K562 (cell line): Measurements from ENCODE around the gene BROX. TPM values are rescaled to one million over a fixed set of nuclear protein-coding genes. Genes with fewer than 3 reads are reported as not detected.

Experiments
- ATAC-seq: fragments of 200-7000 bp; cut with Tn5 transposase; 3 replicates; pipeline ENCODE4 v1.9.1; 2020; ENCODE audit warnings: moderate library complexity
- BruUV-seq: library from RNA; stranded (reverse); fragments of 400-500 nt; replicated peaks from 2 replicates; lab custom pipeline; 2021; lab: Mats Ljungman, UMichigan
- CTCF ChIA-PET: fragments of 300-600 bp; formaldehyde crosslinking; extraction: SDS; loops from one replicate; lab custom pipeline; 2021; ENCODE audit warnings: low intra/inter-chr PET ratio; lab: Yijun Ruan, JAX
- POLR2A ChIA-PET: fragments of 300-600, 350-650 bp; sonication (Branson Sonifier 250); formaldehyde crosslinking; extraction: SDS; loops from one replicate; lab custom pipeline; 2021; ENCODE audit warnings: antibody characterized with exemption, inconsistent platforms; lab: Yijun Ruan, JAX
- DNase-seq, 4 experiments: peaks; one replicate each; pipeline versions ENCODE4 v3.0.0 to v3.0.0-alpha.2; 2011 to 2018; ENCODE audit warnings: low spot score in 3 of 4, mixed read lengths in 3 of 4; ENCODE audit errors: extremely low read depth in 1 of 4
- FAIRE-seq: peaks from 2 replicates; lab custom pipeline; 2011; peaks lifted over from hg19 to GRCh38; lab: Jason Lieb, UNC
- H2AFZ ChIP-seq: 2 replicates; pipeline ENCODE4 v1.6.0; 2011; ENCODE audit warnings: low read depth, low read length, control low read depth, inconsistent platforms
- H3K27ac ChIP-seq: fragments of 200-600 bp; 3 replicates; pipeline ENCODE4 v1.8.0; 2011; ENCODE audit warnings: low read depth, mild to moderate bottlenecking, control low read depth, inconsistent platforms, low read length, moderate library complexity, mixed read lengths; ENCODE audit errors: extremely low read depth
- H3K27me3 ChIP-seq, 2 experiments: fragments of 300-600 bp in 1 of 2; 2 replicates in 1 of 2; 3 replicates in 1 of 2; pipeline versions ENCODE4 v1.6.0 to v1.8.0; 2011; ENCODE audit warnings: inconsistent platforms in 2 of 2, low read length in 2 of 2, mild to moderate bottlenecking in 1 of 2, mixed read lengths in 1 of 2, moderate library complexity in 1 of 2; ENCODE audit not compliant: control insufficient read depth in 2 of 2, insufficient read depth in 2 of 2
- H3K36me3 ChIP-seq: fragments of 300-600 bp; 3 replicates; pipeline ENCODE4 v1.8.0; 2011; ENCODE audit warnings: mild to moderate bottlenecking, low read length, inconsistent platforms; ENCODE audit not compliant: control insufficient read depth, insufficient read depth
- H3K4me1 ChIP-seq, 2 experiments: fragments of 200-600 bp in 1 of 2; replicated peaks in 1 of 2; 2 replicates in 1 of 2; 3 replicates in 1 of 2; pipeline versions ENCODE4 v1.5.1 to v1.8.0; 2011; ENCODE audit warnings: inconsistent platforms in 2 of 2, low read length in 2 of 2, mild to moderate bottlenecking in 1 of 2, mixed read lengths in 1 of 2, moderate library complexity in 1 of 2; ENCODE audit not compliant: control insufficient read depth in 2 of 2, insufficient read depth in 2 of 2
- H3K4me2 ChIP-seq: 2 replicates; pipeline ENCODE4 v1.6.1; 2011; ENCODE audit warnings: low read length, control low read depth, inconsistent platforms, mixed read lengths; ENCODE audit not compliant: insufficient read depth
- H3K4me3 ChIP-seq: fragments of 200-600 bp; sonication (generic), shearing (Covaris generic); 2 replicates; pipeline ENCODE4 v1.5.1; 2016; ENCODE audit warnings: control low read depth, inconsistent platforms
- H3K79me2 ChIP-seq: fragments of 200-600 bp; 3 replicates; pipeline ENCODE4 v1.8.0; 2011; ENCODE audit warnings: low read length, inconsistent platforms; ENCODE audit not compliant: control insufficient read depth, insufficient read depth
- H3K9ac ChIP-seq, 2 experiments: 2 replicates each; pipeline versions ENCODE4 v1.6.0 to v1.6.1; 2011; ENCODE audit warnings: low read depth in 2 of 2, low read length in 2 of 2, control low read depth in 1 of 2, inconsistent platforms in 1 of 2, mild to moderate bottlenecking in 1 of 2, mixed read lengths in 1 of 2; ENCODE audit not compliant: insufficient read depth in 1 of 2
- H3K9me1 ChIP-seq: one replicate; pipeline ENCODE4 v1.6.0; 2011; ENCODE audit warnings: inconsistent platforms, mild to moderate bottlenecking, low read length, moderate library complexity; ENCODE audit not compliant: control insufficient read depth, insufficient read depth
- H3K9me3 ChIP-seq: replicated peaks from 2 replicates; pipeline ENCODE4 v1.5.1; 2011; ENCODE audit warnings: low read depth, low read length, inconsistent platforms; ENCODE audit not compliant: control insufficient read depth, insufficient read depth
- H4K20me1 ChIP-seq: replicated peaks from 2 replicates; pipeline ENCODE4 v1.6.1; 2011; ENCODE audit warnings: low read length, inconsistent platforms, mixed read lengths; ENCODE audit not compliant: control insufficient read depth, insufficient read depth
- MED1 ChIP-seq: sonication (generic); formaldehyde crosslinking; IDR thresholded peaks from 2 replicates; pipeline ENCODE4 v1.8.1; 2023; ENCODE audit warnings: missing genetic modification reagents, borderline replicate concordance
- NFIC ChIP-seq: fragments of 450-650 bp; IDR thresholded peaks from 2 replicates; pipeline ENCODE4 v1.6.1; 2017; ENCODE audit warnings: mild to moderate bottlenecking, inconsistent platforms
- NR2F6 ChIP-seq: fragments of 450-650 bp; formaldehyde crosslinking; IDR thresholded peaks from 2 replicates; pipeline ENCODE4 v1.4.0; 2020; ENCODE audit warnings: mild to moderate bottlenecking
- SPI1 ChIP-seq: IDR thresholded peaks from 2 replicates; pipeline ENCODE4 v1.6.1; 2011; ENCODE audit warnings: low read depth, low read length, control low read depth, borderline replicate concordance
- WGBS: fragments of 100-300 bp; shearing (Covaris generic); methylation state at CpG from one replicate; pipeline ENCODE4 v1.1.6; 2016; ENCODE audit warnings: low coverage, mixed read lengths; ENCODE audit not compliant: insufficient coverage; ENCODE audit errors: missing lambda C conversion rate; 5-methylcytosine and 5-hydroxymethylcytosine counted together
- in situ Hi-C: fragments of 300-500 bp; cut with MboI; formaldehyde crosslinking; loops from 4 replicates; pipeline ENCODE4 v1.15.0; 2018; ENCODE audit warnings: inconsistent platforms, mixed read lengths
- intact Hi-C: fragments of 100-400 bp; cut with micrococcal nuclease; formaldehyde crosslinking; loops from 2 replicates; pipeline ENCODE4 v1.14.2; 2022
- polyA plus RNA-seq, 8 experiments: library from polyadenylated mRNA; depleted of rRNA in 4 of 8; stranded (reverse) in 5 of 8; unstranded in 3 of 8; fragments of >200 nt; fragmentation: Nextera tagmentation in 2 of 8; fragmentation: Illumina TruSeq in 1 of 8; extraction: Ambion mirVana in 2 of 8; extraction: Trizol in 1 of 8; gene quantifications; 2 replicates each; pipeline versions ENCODE4 v1.2.1 to v1.2.3, GENCODE V29; 2011 to 2014; ENCODE audit warnings: inconsistent platforms in 1 of 8, missing spikeins in 1 of 8
- total RNA-seq, 7 experiments: library from RNA; depleted of rRNA in 6 of 7; stranded (reverse); fragments of >200 nt in 6 of 7; fragmentation: Illumina TruSeq in 2 of 7; extraction: Trizol in 2 of 7; gene quantifications; 2 replicates each; pipeline versions ENCODE4 v1.2.1 to v1.2.3, GENCODE V29; 2011 to 2021; ENCODE audit warnings: low replicate concordance in 1 of 7
- TF ChIP-seq, protein P1 (sequence below), 2 experiments: fragments of 450-650 bp in 1 of 2; sonication (generic) in 1 of 2; formaldehyde crosslinking in 1 of 2; IDR thresholded peaks; 2 replicates each; pipeline versions ENCODE4 v1.7.1 to v1.9.0; 2016 to 2022; ENCODE audit warnings: inconsistent platforms in 1 of 2, mild to moderate bottlenecking in 1 of 2, missing genetic modification reagents in 1 of 2

BROX gene
- total and polyA plus RNA-seq, 9 of the 15 experiments (the other 6 are each of a cell fraction or from before 2014, with no cell fraction given), result 9.4 to 153 (median 45.1) TPM

DNA sequence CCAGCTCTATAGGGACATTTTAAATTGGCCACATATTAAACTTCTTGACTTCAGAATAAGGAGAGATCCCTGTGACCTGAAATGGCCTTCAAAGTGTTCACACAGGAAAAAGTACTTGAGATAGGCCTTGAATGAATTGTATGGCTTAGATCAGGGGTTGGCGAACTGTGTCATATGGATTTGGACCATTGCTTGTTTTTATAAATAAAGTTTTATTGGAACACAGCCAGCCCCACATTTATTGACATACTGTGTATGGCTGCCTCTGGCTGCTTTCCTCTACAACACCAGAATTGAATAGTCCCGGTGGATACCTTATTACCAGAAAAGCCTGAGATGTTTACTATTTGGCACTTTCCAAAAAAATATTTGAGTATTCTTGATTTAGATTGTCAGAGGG is 4.0 kb downstream of the BROX start:
- no peaks in the 10 kb centered on the region for H4K20me1 ChIP-seq
- H3K79me2 ChIP-seq, result peaks cover 28% of the 10 kb centered on the region
- in situ Hi-C loops (loop anchor here (10.0 kb wide), 1 partner anchor 252 kb away; no protein-coding TSS in a partner anchor), intact Hi-C loops (no loop called here)
- no peaks in the 10 kb centered on the region for H3K9me3 ChIP-seq
- FAIRE-seq (no peak), DNase-seq (no peak), ATAC-seq (no peak)
- BruUV-seq, result no TSS peak
- no peak overlapping the region for H3K4me3 ChIP-seq
- 95% methylated on average over 2 of the region's 2 CpGs for WGBS
- H3K4me1 ChIP-seq, result peaks cover 0 to 4% of the 10 kb centered on the region in 2 experiments; a peak in 1 of 5 replicates
- CTCF ChIA-PET, result no interaction called here
- H3K9ac ChIP-seq, result no peak overlapping the region
- H3K27ac ChIP-seq, result no peak overlapping the region
- H3K27me3 ChIP-seq, result no peaks in the 10 kb centered on the region
- TF ChIP-seq NR2F6 (CRISPR knock-in tag), result no peak
- no peak for TF ChIP-seq MED1 (CRISPR knock-in tag)
- no peak for TF ChIP-seq SPI1
- peak; percentile 27; the same call in 1 of the 2 replicates for TF ChIP-seq NFIC
- TF ChIP-seq, protein P1, sequence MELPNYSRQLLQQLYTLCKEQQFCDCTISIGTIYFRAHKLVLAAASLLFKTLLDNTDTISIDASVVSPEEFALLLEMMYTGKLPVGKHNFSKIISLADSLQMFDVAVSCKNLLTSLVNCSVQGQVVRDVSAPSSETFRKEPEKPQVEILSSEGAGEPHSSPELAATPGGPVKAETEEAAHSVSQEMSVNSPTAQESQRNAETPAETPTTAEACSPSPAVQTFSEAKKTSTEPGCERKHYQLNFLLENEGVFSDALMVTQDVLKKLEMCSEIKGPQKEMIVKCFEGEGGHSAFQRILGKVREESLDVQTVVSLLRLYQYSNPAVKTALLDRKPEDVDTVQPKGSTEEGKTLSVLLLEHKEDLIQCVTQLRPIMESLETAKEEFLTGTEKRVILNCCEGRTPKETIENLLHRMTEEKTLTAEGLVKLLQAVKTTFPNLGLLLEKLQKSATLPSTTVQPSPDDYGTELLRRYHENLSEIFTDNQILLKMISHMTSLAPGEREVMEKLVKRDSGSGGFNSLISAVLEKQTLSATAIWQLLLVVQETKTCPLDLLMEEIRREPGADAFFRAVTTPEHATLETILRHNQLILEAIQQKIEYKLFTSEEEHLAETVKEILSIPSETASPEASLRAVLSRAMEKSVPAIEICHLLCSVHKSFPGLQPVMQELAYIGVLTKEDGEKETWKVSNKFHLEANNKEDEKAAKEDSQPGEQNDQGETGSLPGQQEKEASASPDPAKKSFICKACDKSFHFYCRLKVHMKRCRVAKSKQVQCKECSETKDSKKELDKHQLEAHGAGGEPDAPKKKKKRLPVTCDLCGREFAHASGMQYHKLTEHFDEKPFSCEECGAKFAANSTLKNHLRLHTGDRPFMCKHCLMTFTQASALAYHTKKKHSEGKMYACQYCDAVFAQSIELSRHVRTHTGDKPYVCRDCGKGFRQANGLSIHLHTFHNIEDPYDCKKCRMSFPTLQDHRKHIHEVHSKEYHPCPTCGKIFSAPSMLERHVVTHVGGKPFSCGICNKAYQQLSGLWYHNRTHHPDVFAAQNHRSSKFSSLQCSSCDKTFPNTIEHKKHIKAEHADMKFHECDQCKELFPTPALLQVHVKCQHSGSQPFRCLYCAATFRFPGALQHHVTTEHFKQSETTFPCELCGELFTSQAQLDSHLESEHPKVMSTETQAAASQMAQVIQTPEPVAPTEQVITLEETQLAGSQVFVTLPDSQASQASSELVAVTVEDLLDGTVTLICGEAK (IDR thresholded peaks at IDR 0.05), result peak; percentile 95
- TF ChIP-seq, protein P1 (CRISPR knock-in tag; IDR thresholded peaks at IDR 0.05), result peak; percentile 91
- TF ChIP-seq, all 486 proteins: peak for 2
- Histone ChIP-seq H2AFZ (no peak overlapping the region), H3K36me3 (peaks cover 56% of the 10 kb centered on the region), H3K4me2 (no peak overlapping the region), H3K9me1 (no peaks in the 10 kb centered on the region)
- POLR2A ChIA-PET, result no interaction called here
